Fibroblast of the aortic adventitia (primary cell): ENCODE data around the gene CAMK2N2. TPM values are rescaled to one million over a fixed set of nuclear protein-coding genes. Genes with fewer than 3 reads are reported as not detected.

Source experiments
- DNase-seq: peaks from one replicate; pipeline ENCODE4 v3.0.0-alpha.2; 2010; ENCODE audit warnings: low read depth
- H3K4me3 ChIP-seq: 2 replicates; pipeline ENCODE4 v1.5.1; 2011; ENCODE audit warnings: low read depth, mild to moderate bottlenecking, control low read depth, low read length, moderate library complexity
- CTCF ChIP-seq: IDR thresholded peaks from 2 replicates; pipeline ENCODE4 v1.5.1; 2011; ENCODE audit warnings: mild to moderate bottlenecking, low read length, control low read depth, inconsistent platforms; ENCODE audit not compliant: insufficient read depth
- total RNA-seq: library from RNA; depleted of rRNA; stranded (reverse); fragments of >200 nt; gene quantifications from 2 replicates; pipeline ENCODE4 v1.2.3, GENCODE V29; 2012; ENCODE audit warnings: low replicate concordance

CAMK2N2 gene
- total RNA-seq, 1 donor: 0.09 TPM

GRCh38 chr3:184241141-184241446, 20.3 kb downstream of the CAMK2N2 start:
- no peak overlapping the region for H3K4me3 ChIP-seq
- DNase-seq: no peak
- no peak for TF ChIP-seq CTCF

GRCh38 chr3:184240384-184241140, 20.8 kb downstream of the CAMK2N2 start:
- no peak overlapping the region for H3K4me3 ChIP-seq
- TF ChIP-seq CTCF: no peak
- DNase-seq: peak; percentile 30

- no peak overlapping the region for H3K4me3 ChIP-seq
- TF ChIP-seq CTCF: no peak
- no peak for DNase-seq
Observed at GRCh38 chr3:184239708-184240107, 21.6 kb downstream of the CAMK2N2 start.

GRCh38 chr3:184239221-184239620, 22.1 kb downstream of the CAMK2N2 start:
- H3K4me3 ChIP-seq: no peak overlapping the region
- no peak for DNase-seq
- no peak for TF ChIP-seq CTCF

GRCh38 chr3:184238246-184238818, 23.0 kb downstream of the CAMK2N2 start:
- DNase-seq: no peak
- no peak for TF ChIP-seq CTCF
- no peak overlapping the region for H3K4me3 ChIP-seq

GRCh38 chr3:184237807-184238206, 23.5 kb downstream of the CAMK2N2 start:
- no peak overlapping the region for H3K4me3 ChIP-seq
- DNase-seq: no peak
- no peak for TF ChIP-seq CTCF
